Karpas-422 (cell line): Measurements from ENCODE around the gene NEURL3. TPM values are rescaled to one million over a fixed set of nuclear protein-coding genes. Genes with fewer than 3 reads are reported as not detected.
A peak's percentile ranks its signal among the peaks of the same experiment; 100 is the strongest.

Experiments
- DNase-seq: peaks from one replicate; pipeline ENCODE4 v3.0.0-alpha.2; 2015
- H2AFZ ChIP-seq: fragments of 200-600 bp; sonication (generic); 2 replicates; pipeline ENCODE4 v1.6.1; 2014; ENCODE audit warnings: antibody characterized with exemption, low read length, mixed read lengths
- H3K27ac ChIP-seq: fragments of 200-600 bp; sonication (generic); 2 replicates; pipeline ENCODE4 v1.5.1; 2014; ENCODE audit warnings: mild to moderate bottlenecking, low read length, moderate library complexity
- H3K27me3 ChIP-seq: fragments of 200-600 bp; sonication (generic); 2 replicates; pipeline ENCODE4 v1.6.1; 2014; ENCODE audit warnings: low read length, mixed read lengths
- H3K36me3 ChIP-seq: fragments of 200-600 bp; sonication (generic); 2 replicates; pipeline ENCODE4 v1.6.1; 2014; ENCODE audit warnings: low read length, mixed read lengths; ENCODE audit not compliant: insufficient read depth
- H3K4me1 ChIP-seq: fragments of 200-600 bp; sonication (generic); 2 replicates; pipeline ENCODE4 v1.6.1; 2014; ENCODE audit warnings: mild to moderate bottlenecking, low read length, mixed read lengths
- H3K4me2 ChIP-seq: fragments of 200-600 bp; sonication (generic); 2 replicates; pipeline ENCODE4 v1.6.1; 2014; ENCODE audit warnings: low read length, low read depth, mild to moderate bottlenecking; ENCODE audit not compliant: poor library complexity, severe bottlenecking
- H3K4me3 ChIP-seq: fragments of 200-600 bp; sonication (generic); 2 replicates; pipeline ENCODE4 v1.5.1; 2014; ENCODE audit warnings: mild to moderate bottlenecking, antibody characterized with exemption, low read length, mixed read lengths
- H3K79me2 ChIP-seq: fragments of 200-600 bp; sonication (generic); 2 replicates; pipeline ENCODE4 v1.6.1; 2014; ENCODE audit warnings: mild to moderate bottlenecking, low read length, mixed read lengths
- H3K9ac ChIP-seq: fragments of 200-600 bp; sonication (generic); 2 replicates; pipeline ENCODE4 v1.6.0; 2014; ENCODE audit warnings: low read length
- H3K9me2 ChIP-seq: fragments of 200-600 bp; sonication (generic), shearing (Covaris generic); replicated peaks from 2 replicates; pipeline ENCODE4 v1.6.0; 2014; ENCODE audit warnings: mild to moderate bottlenecking, low read length, moderate library complexity; ENCODE audit not compliant: insufficient read depth
- H3K9me3 ChIP-seq: fragments of 300-700, 200-600 bp; sonication (generic); 2 replicates; pipeline ENCODE4 v1.6.1; 2014; ENCODE audit warnings: low read length, mixed read lengths
- H4K20me1 ChIP-seq: fragments of 200-600 bp; sonication (generic); 2 replicates; pipeline ENCODE4 v1.6.1; 2014; ENCODE audit warnings: mild to moderate bottlenecking, antibody characterized with exemption, low read length, low read depth; ENCODE audit not compliant: insufficient read depth
- total RNA-seq: library from RNA; depleted of rRNA; stranded (reverse); fragments of >200 nt; shearing (Covaris generic); gene quantifications from 2 replicates; pipeline ENCODE4 v1.2.3, GENCODE V29; 2014; ENCODE audit warnings: low replicate concordance

The NEURL3 gene
- total RNA-seq, 1 experiment from 2014 or later, result not detected

DNA sequence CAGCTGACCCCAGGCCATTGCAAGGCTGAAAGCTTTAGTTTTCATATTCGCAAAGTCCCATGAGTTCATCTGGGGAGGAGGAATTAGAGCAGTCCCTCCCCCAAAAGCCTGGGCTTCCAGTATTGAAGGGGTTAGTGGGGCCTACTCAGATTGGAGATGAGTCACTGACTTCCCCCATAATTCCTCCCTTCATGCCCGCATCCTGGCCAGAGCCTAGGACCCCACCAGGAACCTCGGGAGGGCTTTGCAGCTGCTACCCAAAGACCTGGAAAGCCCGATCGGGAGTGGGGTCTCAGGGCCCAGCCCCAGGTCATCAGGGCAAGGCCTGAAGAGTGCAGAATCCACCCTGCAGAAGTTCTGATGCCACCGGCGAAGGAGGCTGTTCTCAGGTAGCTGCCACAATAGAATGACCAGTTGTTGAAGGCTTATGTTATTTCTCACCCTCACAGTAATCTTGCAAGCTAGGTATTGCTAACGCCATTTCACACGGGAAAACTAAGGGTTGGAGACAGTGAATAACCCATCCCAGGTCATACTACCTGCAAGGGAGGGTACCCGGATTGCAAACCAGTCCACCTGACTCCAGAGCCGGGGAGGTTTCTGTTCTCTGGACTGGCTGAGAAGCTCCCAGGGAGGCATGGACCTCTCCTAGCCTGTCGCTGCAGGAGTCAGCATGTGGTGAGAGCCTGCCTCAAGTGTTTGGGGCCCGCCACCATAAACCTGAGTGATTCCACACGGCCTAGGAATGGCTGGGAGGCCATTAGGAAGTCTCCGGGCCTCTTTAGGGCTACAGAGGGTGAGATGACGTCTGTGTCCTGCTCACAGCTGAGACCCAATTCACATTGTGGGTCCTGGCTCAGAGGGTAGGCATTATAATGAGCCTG, 25.6 kb upstream of the NEURL3 start:
- Histone ChIP-seq H3K4me2 (no peak overlapping the region), H3K9me2 (no peaks in the 10 kb centered on the region), H3K27ac (no peak overlapping the region), H3K79me2 (no peaks in the 10 kb centered on the region), H3K4me1 (peaks cover 14% of the 10 kb centered on the region), H3K4me3 (no peak overlapping the region), H3K9ac (no peak overlapping the region), H3K27me3 (no peaks in the 10 kb centered on the region), H2AFZ (no peak overlapping the region), H3K36me3 (no peaks in the 10 kb centered on the region), H3K9me3 (no peaks in the 10 kb centered on the region), H4K20me1 (peaks cover 3% of the 10 kb centered on the region; the same call in 1 of the 2 replicates)
- no peak for DNase-seq

DNA sequence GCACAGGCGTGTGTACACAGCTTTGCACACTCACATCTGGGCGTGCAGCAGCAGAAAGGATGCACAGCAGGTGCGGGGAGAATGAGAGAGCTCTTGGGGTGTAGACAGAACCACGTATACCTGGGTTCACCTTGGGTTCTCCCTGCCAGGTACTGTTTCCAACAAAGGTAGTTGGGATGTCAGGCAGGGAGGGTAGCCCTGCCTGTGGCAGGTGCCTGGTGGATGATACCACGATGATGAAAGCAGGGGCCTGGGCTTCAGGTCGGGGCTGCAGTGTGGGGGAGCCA, 24.9 kb upstream of the NEURL3 start:
- no peak overlapping the region for H3K9ac ChIP-seq
- no peaks in the 10 kb centered on the region for H3K9me3 ChIP-seq
- peaks cover 3% of the 10 kb centered on the region; the same call in 1 of the 2 replicates for H4K20me1 ChIP-seq
- no peaks in the 10 kb centered on the region for H3K79me2 ChIP-seq
- no peaks in the 10 kb centered on the region for H3K36me3 ChIP-seq
- H2AFZ ChIP-seq, result no peak overlapping the region
- DNase-seq, result no peak
- no peak overlapping the region for H3K4me2 ChIP-seq
- no peak overlapping the region for H3K27ac ChIP-seq
- H3K9me2 ChIP-seq, result no peaks in the 10 kb centered on the region
- no peaks in the 10 kb centered on the region for H3K27me3 ChIP-seq
- H3K4me3 ChIP-seq, result no peak overlapping the region
- H3K4me1 ChIP-seq, result peaks cover 14% of the 10 kb centered on the region

DNA sequence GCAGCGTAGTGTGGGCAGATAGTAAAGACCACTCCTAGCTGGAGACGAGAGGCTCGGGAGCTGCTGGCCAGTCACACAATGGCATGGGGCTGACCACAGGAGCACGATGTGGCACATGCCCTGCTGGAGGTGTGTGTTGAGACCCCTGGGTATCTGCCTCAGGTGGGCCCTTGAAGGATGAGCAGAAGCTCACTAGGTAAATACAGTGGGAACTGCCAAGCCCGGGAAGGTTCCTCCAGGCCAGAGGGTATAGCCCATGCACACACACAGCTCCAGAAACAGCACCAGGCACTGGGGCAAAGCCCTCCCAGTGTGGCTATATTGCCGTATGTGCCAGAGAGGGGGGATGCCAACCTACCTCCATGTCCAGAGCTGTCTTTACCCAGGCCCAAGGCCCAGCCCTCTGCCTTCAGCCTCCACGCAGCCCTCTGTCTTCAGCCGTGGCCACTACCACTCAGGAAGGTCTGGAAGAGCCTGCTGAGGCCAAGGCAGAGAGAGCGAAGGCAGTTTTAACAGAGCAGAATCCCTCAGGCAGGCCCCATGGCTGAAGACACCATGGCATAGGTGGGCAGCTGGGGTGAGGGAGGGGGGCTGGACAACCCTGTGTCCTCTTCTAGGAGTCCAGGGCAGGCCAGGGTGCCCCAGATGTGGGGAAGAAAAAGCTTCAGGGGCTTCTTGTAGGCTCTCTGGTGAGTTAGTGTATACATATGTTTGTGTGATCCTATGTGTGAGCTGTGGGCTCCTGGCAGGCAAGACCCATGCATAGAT, 24.4 kb upstream of the NEURL3 start:
- Histone ChIP-seq H2AFZ (no peak overlapping the region), H3K79me2 (no peaks in the 10 kb centered on the region), H3K4me3 (no peak overlapping the region), H3K27me3 (no peaks in the 10 kb centered on the region), H3K9me3 (no peaks in the 10 kb centered on the region), H3K4me2 (no peak overlapping the region), H3K27ac (no peak overlapping the region), H3K4me1 (peaks cover 14% of the 10 kb centered on the region), H4K20me1 (peaks cover 3% of the 10 kb centered on the region; the same call in 1 of the 2 replicates), H3K36me3 (no peaks in the 10 kb centered on the region), H3K9me2 (no peaks in the 10 kb centered on the region), H3K9ac (no peak overlapping the region)
- DNase-seq, result no peak

DNA sequence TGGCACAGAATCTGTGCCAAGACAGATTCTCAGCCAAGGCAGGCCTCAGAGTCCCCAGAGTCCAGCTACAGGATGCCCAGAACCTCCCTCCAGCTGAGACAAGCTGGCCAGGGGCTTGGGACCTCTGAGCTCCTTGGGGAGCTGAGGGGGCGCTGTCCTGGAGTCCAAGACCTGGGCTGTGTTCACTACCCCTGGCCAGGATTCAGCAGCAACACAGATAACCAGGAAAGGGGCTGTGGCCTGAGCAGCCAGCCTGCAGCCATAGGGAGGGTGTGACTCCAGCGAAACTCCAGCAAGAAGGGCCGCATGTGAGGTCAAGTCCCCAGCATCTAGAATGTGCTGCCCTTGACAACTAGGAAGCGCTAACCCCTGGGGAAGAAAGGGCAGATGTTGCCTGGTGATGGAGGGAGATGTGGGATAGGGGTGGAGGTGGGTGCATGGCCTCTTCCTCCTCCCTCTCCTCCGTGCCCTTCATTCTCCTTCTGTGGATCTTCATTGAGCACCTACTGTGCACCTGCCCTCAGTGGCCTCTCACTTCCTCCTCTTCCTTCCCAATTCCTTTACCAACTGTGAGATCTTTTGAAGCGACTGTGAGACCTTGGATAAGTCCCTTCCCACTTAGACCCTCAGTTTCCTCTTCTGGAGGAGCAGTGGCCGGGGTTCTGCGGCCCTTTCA, 23.7 kb upstream of the NEURL3 start:
- Histone ChIP-seq H3K9me3 (no peaks in the 10 kb centered on the region), H3K9me2 (no peaks in the 10 kb centered on the region), H4K20me1 (peaks cover 3% of the 10 kb centered on the region; the same call in 1 of the 2 replicates), H3K27ac (no peak overlapping the region), H3K4me2 (no peak overlapping the region), H3K4me3 (no peak overlapping the region), H3K79me2 (no peaks in the 10 kb centered on the region), H3K27me3 (no peaks in the 10 kb centered on the region), H2AFZ (no peak overlapping the region), H3K9ac (no peak overlapping the region), H3K4me1 (peaks cover 14% of the 10 kb centered on the region), H3K36me3 (no peaks in the 10 kb centered on the region)
- DNase-seq, result no peak

DNA sequence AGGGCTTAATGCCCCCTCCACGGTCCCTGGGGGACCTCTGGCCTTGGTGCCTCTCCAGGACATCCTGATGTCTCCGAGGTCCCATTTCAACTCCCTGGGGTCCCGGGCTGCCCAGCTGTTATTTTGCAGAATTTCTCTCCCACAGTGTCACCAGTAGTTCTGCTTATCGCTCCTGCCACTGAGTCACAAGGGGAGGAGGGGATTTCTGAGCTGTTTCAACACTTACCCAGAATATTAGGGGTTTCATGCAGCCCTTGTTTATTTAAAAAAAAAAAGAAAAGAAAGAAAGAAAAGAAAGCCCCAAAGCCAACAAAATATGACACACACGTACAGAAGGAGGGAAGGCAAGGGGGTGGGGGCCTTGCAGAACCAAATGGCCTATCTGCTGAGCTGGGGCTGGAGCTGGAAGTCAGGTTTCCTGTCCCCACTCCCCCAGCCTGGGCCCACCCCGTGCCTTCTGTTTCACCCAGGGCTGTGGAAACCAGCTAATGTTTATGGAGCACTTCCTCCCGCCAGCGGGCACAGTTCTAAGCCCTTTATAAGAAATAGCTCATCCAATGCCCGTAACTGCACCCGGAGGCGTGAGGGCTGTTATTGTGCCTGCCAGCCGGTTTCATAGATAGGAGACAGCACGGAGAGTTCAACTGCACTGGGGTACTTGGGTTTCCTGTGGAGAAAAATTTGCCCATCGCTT, 23.0 kb upstream of the NEURL3 start:
- Histone ChIP-seq H3K27ac (no peak overlapping the region), H3K36me3 (no peaks in the 10 kb centered on the region), H3K4me3 (no peak overlapping the region), H3K9me2 (no peaks in the 10 kb centered on the region), H3K4me2 (peak overlapping the region; percentile 52), H3K79me2 (no peaks in the 10 kb centered on the region), H2AFZ (no peak overlapping the region), H3K9ac (no peak overlapping the region), H4K20me1 (no peaks in the 10 kb centered on the region), H3K4me1 (peaks cover 14% of the 10 kb centered on the region), H3K9me3 (no peaks in the 10 kb centered on the region), H3K27me3 (no peaks in the 10 kb centered on the region)
- peak; percentile 52 for DNase-seq

DNA sequence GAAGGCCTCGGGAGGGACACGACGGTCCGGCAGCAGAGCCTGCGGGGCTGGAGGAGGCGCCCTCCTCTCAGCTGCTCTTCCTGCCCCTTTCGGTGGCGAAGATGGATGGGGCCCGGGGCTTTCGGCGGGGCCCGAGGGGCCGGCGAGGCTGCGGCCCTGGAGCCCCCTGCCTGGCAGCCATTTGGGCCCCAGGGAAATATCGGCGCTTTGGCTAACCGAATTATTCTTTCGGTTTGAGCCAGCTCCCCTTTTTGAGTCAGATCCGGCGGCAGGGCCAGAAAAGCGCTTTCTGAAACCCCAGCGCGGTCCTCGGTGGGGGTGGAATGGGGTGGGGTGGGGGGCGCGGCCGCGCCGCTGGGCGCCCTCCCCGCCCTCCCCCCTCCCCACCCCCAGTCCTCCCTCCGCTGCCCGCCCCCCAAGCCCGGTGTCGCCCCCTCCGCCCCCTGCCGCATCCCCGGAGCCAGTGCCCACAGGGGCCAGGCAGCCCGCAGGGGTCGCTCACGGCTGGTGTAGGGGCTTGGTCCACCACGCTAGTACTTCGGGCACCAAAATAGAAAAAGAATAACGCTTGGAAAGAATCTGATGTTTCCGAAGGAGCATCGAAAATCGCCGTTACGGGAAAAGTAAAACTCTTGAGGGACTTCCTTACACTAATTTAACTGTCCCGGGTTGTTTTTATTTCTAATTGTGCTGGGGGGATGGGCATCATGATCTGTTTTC, 22.3 kb upstream of the NEURL3 start:
- Histone ChIP-seq H3K9me2 (no peaks in the 10 kb centered on the region), H3K79me2 (no peaks in the 10 kb centered on the region), H3K4me1 (peaks cover 14% of the 10 kb centered on the region), H3K9ac (no peak overlapping the region), H3K27me3 (no peaks in the 10 kb centered on the region), H3K4me3 (0 out of 2 replicates have a peak overlapping the region, but pooled peaks have one; percentile 40), H4K20me1 (no peaks in the 10 kb centered on the region), H2AFZ (no peak overlapping the region), H3K27ac (no peak overlapping the region), H3K4me2 (peak overlapping the region; percentile 52), H3K9me3 (no peaks in the 10 kb centered on the region), H3K36me3 (no peaks in the 10 kb centered on the region)
- no peak for DNase-seq

DNA sequence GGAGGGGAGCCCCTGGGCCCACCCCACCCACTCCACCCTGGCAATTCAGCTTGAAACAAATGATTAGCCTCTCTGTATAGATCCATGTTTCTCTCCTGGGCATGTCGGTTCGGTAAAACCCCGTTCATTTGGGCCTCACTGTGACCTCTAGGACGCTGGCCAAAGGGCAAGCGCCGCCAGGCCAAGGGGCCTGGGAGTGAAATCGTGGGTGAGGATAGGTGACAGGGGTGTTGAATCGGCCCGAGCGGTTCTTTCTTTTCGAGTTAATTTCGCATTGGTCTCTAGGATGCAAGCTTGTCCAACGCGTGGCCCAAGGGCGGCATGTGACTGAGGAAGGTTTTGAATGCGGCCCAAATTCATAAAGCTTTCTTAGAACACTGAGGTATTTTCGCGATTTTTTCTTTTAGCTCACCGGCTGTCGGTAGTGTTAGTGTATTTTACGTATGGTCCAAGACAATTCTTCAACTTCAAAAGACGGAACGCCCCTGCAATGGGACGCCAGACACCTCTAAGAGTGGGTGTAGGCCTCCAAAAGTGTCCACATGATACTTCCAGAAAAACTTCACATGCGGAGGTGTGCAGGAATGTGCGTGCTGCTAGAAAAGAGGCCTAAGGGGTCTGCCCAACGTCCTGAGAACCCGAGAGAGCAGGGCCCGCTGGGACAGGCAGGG, 21.6 kb upstream of the NEURL3 start:
- peak overlapping the region; percentile 26 for H3K4me2 ChIP-seq
- no peaks in the 10 kb centered on the region for H4K20me1 ChIP-seq

More for the DNA sequence above, 21.6 kb upstream of the NEURL3 start:
- Histone ChIP-seq H3K9me3 (no peaks in the 10 kb centered on the region), H3K79me2 (no peaks in the 10 kb centered on the region), H3K4me1 (peaks cover 12% of the 10 kb centered on the region), H2AFZ (no peak overlapping the region), H3K9me2 (no peaks in the 10 kb centered on the region), H3K9ac (no peak overlapping the region), H3K36me3 (no peaks in the 10 kb centered on the region), H3K4me3 (0 out of 2 replicates have a peak overlapping the region, but pooled peaks have one; percentile 40), H3K27me3 (no peaks in the 10 kb centered on the region), H3K27ac (no peak overlapping the region)
- DNase-seq, result no peak
